Neural progenitor cell (in vitro differentiated cells): Measurements from ENCODE around the gene CDC42BPG. TPM values are rescaled to one million over a fixed set of nuclear protein-coding genes. Genes with fewer than 3 reads are reported as not detected.

Experiments used
- DNase-seq: peaks from one replicate; pipeline ENCODE4 v3.0.0-alpha.2; 2016; ENCODE audit warnings: low spot score
- H2AFZ ChIP-seq: fragments of 200-600 bp; sonication (generic); replicated peaks from 2 replicates; pipeline ENCODE4 v1.6.1; 2016; ENCODE audit warnings: antibody characterized with exemption
- H3F3A ChIP-seq: fragments of 200-600 bp; sonication (generic); 2 replicates; pipeline ENCODE4 v1.6.1; 2016; ENCODE audit warnings: antibody characterized with exemption, low read depth
- H3K27ac ChIP-seq: fragments of 200-600 bp; sonication (generic); 2 replicates; pipeline ENCODE4 v1.5.1; 2016; ENCODE audit warnings: mild to moderate bottlenecking
- H3K27me3 ChIP-seq: fragments of 200-600 bp; sonication (generic); 2 replicates; pipeline ENCODE4 v1.6.1; 2016; ENCODE audit warnings: mild to moderate bottlenecking, moderate library complexity
- H3K36me3 ChIP-seq: fragments of 200-600 bp; sonication (generic); 2 replicates; pipeline ENCODE4 v1.5.1; 2016
- H3K4me1 ChIP-seq: fragments of 200-600 bp; sonication (generic); 2 replicates; pipeline ENCODE4 v1.6.1; 2016; ENCODE audit warnings: mixed run types
- H3K4me2 ChIP-seq: fragments of 200-600 bp; sonication (generic); 2 replicates; pipeline ENCODE4 v1.6.1; 2016
- H3K4me3 ChIP-seq: fragments of 200-600 bp; sonication (generic); 2 replicates; pipeline ENCODE4 v1.5.1; 2016
- H3K79me2 ChIP-seq: fragments of 200-600 bp; sonication (generic); 2 replicates; pipeline ENCODE4 v1.6.1; 2016; ENCODE audit warnings: low read depth
- H3K9ac ChIP-seq: fragments of 200-600 bp; sonication (generic); 2 replicates; pipeline ENCODE4 v1.6.1; 2016
- H3K9me3 ChIP-seq: fragments of 200-600 bp; sonication (generic); 2 replicates; pipeline ENCODE4 v1.5.1; 2016; ENCODE audit warnings: low read depth
- H4K20me1 ChIP-seq: fragments of 200-600 bp; sonication (generic); 2 replicates; pipeline ENCODE4 v1.6.1; 2016; ENCODE audit warnings: low read depth
- H3K27ac Mint-ChIP-seq: 3 replicates; pipeline ENCODE4 v1.8.0; 2021; ENCODE audit warnings: mixed read lengths
- H3K27me3 Mint-ChIP-seq: 2 replicates; pipeline ENCODE4 v1.8.0; 2022; ENCODE audit warnings: low read depth, mild to moderate bottlenecking, inconsistent platforms, moderate library complexity, mixed read lengths; ENCODE audit not compliant: insufficient read depth
- H3K36me3 Mint-ChIP-seq: 3 replicates; pipeline ENCODE4 v1.8.0; 2021; ENCODE audit warnings: mixed read lengths
- H3K4me1 Mint-ChIP-seq: 3 replicates; pipeline ENCODE4 v1.8.0; 2021; ENCODE audit warnings: mixed read lengths
- H3K4me3 Mint-ChIP-seq: 3 replicates; pipeline ENCODE4 v1.8.0; 2021; ENCODE audit warnings: mild to moderate bottlenecking, moderate library complexity, mixed read lengths
- H3K9me3 Mint-ChIP-seq: 3 replicates; pipeline ENCODE4 v1.8.0; 2020; ENCODE audit warnings: mixed read lengths
- EZH2 ChIP-seq: fragments of 200-600 bp; sonication (generic); IDR thresholded peaks from 2 replicates; pipeline ENCODE4 v1.6.1; 2017; ENCODE audit warnings: antibody characterized with exemption, mild to moderate bottlenecking, moderate library complexity
- EZH2phosphoT487 ChIP-seq: fragments of 200-600 bp; sonication (generic); IDR thresholded peaks from 2 replicates; pipeline ENCODE4 v1.6.1; 2017; ENCODE audit warnings: antibody characterized with exemption
- total RNA-seq: library from RNA; depleted of rRNA; stranded (reverse); fragments of >200 nt; gene quantifications from 2 replicates; pipeline ENCODE4 v1.2.3, GENCODE V29; 2015; ENCODE audit warnings: low replicate concordance
- TF ChIP-seq, protein P1 (sequence below): fragments of 200-600 bp; sonication (generic); IDR thresholded peaks from 2 replicates; pipeline ENCODE4 v1.5.1; 2017; ENCODE audit warnings: antibody characterized with exemption, mild to moderate bottlenecking

Gene CDC42BPG
- total RNA-seq, 1 donor from 2014 or later, result 0.62 TPM

DNA sequence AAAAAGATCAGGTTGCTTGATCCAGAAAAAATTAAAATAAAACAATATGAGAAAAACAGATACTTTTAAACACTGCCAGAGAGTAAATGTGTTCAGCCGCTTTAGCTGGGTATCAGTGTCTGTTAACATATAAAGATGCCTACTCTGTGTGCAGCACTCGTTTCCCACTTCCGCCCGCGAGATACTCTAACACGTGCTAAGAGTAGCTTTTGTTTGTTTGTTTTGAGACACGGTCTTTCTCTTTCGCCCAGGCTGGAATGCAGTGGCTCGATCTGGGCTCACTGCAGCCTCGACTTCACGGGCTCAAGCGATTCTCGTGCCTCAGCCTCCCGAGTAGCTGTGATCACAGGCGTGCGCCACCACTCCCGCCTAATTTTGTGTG is 33.6 kb downstream of the CDC42BPG start:
- H3K9ac ChIP-seq, result no peak overlapping the region
- peak; percentile 57 for DNase-seq
- H3K27ac Mint-ChIP-seq, result no peak overlapping the region

GRCh38 chr11:64810271-64810890 is 34.1 kb downstream of the CDC42BPG start, which contains the start of gene MEN1:
Gene MEN1, minus strand, starts transcription at chr11:64810551. Its CDS starts 442 bp downstream, at chr11:64810109.
- TF ChIP-seq EZH2 (no peak), EZH2phosphoT487 (no peak)
- TF ChIP-seq, protein P1, sequence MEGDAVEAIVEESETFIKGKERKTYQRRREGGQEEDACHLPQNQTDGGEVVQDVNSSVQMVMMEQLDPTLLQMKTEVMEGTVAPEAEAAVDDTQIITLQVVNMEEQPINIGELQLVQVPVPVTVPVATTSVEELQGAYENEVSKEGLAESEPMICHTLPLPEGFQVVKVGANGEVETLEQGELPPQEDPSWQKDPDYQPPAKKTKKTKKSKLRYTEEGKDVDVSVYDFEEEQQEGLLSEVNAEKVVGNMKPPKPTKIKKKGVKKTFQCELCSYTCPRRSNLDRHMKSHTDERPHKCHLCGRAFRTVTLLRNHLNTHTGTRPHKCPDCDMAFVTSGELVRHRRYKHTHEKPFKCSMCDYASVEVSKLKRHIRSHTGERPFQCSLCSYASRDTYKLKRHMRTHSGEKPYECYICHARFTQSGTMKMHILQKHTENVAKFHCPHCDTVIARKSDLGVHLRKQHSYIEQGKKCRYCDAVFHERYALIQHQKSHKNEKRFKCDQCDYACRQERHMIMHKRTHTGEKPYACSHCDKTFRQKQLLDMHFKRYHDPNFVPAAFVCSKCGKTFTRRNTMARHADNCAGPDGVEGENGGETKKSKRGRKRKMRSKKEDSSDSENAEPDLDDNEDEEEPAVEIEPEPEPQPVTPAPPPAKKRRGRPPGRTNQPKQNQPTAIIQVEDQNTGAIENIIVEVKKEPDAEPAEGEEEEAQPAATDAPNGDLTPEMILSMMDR, result no peak
- Histone ChIP-seq H3K36me3 (no peaks in the 10 kb centered on the region), H3K4me2 (peak within 1 kb of the TSS; percentile 93), H4K20me1 (peaks cover 15% of the 10 kb centered on the region), H2AFZ (peak within 1 kb of the TSS; percentile 92), H3K79me2 (peaks cover 15% of the 10 kb centered on the region), H3K4me1 (peaks cover 4% of the 10 kb centered on the region), H3K9me3 (no peaks in the 10 kb centered on the region), H3K4me3 (peak within 1 kb of the TSS; percentile 98), H3K27me3 (no peaks in the 10 kb centered on the region), H3F3A (peaks cover 7% of the 10 kb centered on the region), H3K27ac (no peak within 1 kb of the TSS), H3K9ac (peak within 1 kb of the TSS; percentile 69)
- no peak within 1 kb of the TSS for H3K27ac Mint-ChIP-seq
- H3K4me3 Mint-ChIP-seq, result peak within 1 kb of the TSS; percentile 95
- peaks cover 10% of the 10 kb centered on the region for H3K27me3 Mint-ChIP-seq
- H3K9me3 Mint-ChIP-seq, result no peaks in the 10 kb centered on the region
- peaks cover 16% of the 10 kb centered on the region for H3K4me1 Mint-ChIP-seq
- peaks cover 15% of the 10 kb centered on the region for H3K36me3 Mint-ChIP-seq
- peak; percentile 99 for DNase-seq

More for the DNA sequence above, 33.6 kb downstream of the CDC42BPG start:
- Histone ChIP-seq H4K20me1 (peaks cover 15% of the 10 kb centered on the region), H2AFZ (peak overlapping the region; percentile 74), H3K4me3 (peak overlapping the region; percentile 98), H3F3A (peaks cover 7% of the 10 kb centered on the region), H3K27me3 (no peaks in the 10 kb centered on the region), H3K4me2 (peak overlapping the region; percentile 70), H3K27ac (no peak overlapping the region), H3K79me2 (peaks cover 15% of the 10 kb centered on the region), H3K4me1 (peaks cover 4% of the 10 kb centered on the region), H3K36me3 (no peaks in the 10 kb centered on the region), H3K9me3 (no peaks in the 10 kb centered on the region)
- peaks cover 11% of the 10 kb centered on the region for H3K36me3 Mint-ChIP-seq
- peaks cover 8% of the 10 kb centered on the region for H3K27me3 Mint-ChIP-seq
- peaks cover 16% of the 10 kb centered on the region for H3K4me1 Mint-ChIP-seq
- TF ChIP-seq EZH2, result no peak
- no peak for TF ChIP-seq EZH2phosphoT487
- TF ChIP-seq, protein P1, result no peak
- peak overlapping the region; percentile 95 for H3K4me3 Mint-ChIP-seq
- H3K9me3 Mint-ChIP-seq, result no peaks in the 10 kb centered on the region

- DNase-seq, result peak; percentile 71
- peaks cover 4% of the 10 kb centered on the region for H3K4me1 ChIP-seq
- H3F3A ChIP-seq, result peaks cover 7% of the 10 kb centered on the region
- H2AFZ ChIP-seq, result peak overlapping the region; percentile 92
- Mint-ChIP-seq H3K4me3 (peak overlapping the region; percentile 95), H3K27me3 (peaks cover 10% of the 10 kb centered on the region), H3K36me3 (peaks cover 15% of the 10 kb centered on the region), H3K27ac (no peak overlapping the region), H3K4me1 (peaks cover 16% of the 10 kb centered on the region), H3K9me3 (no peaks in the 10 kb centered on the region)
- no peaks in the 10 kb centered on the region for H3K9me3 ChIP-seq
- peak overlapping the region; percentile 93 for H3K4me2 ChIP-seq
- H3K9ac ChIP-seq, result peak overlapping the region; percentile 69
- H3K27me3 ChIP-seq, result no peaks in the 10 kb centered on the region
- TF ChIP-seq, protein P1, result no peak
- peaks cover 15% of the 10 kb centered on the region for H3K79me2 ChIP-seq
- H3K36me3 ChIP-seq, result no peaks in the 10 kb centered on the region
- peak overlapping the region; percentile 98 for H3K4me3 ChIP-seq
- no peak overlapping the region for H3K27ac ChIP-seq
- peaks cover 15% of the 10 kb centered on the region for H4K20me1 ChIP-seq
These were observed 34.6 kb downstream of the CDC42BPG start for GRCh38 chr11:64809781-64810241.
